ENCODE data around the gene CDH12.

DNA sequence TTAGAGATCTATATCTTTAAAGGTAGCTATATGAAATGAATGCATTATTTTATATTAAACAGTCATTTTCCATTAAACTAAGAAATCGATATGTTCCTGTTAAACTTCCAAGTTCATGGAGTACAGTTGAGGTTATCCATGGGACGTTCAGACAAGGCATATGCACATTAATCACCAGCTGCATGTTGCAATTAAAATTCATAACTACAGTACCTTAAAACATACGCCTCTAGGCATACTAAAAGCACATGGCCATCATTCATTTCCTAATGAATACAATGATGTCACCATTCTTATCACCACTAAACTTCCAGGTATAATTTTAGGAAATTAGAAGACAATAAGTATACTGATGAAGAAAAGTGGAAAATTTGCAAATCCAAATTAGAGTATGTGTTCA, 174.3 kb downstream of the CDH12 start:
- TF ChIP-seq TAF1 (IDR thresholded peaks at IDR 0.05; ENCODE audit: borderline replicate concordance, insufficient read depth, low read length) (no peak), POLR2AphosphoS5 (IDR thresholded peaks at IDR 0.05; ENCODE audit: low read depth, low read length) (no peak), REST (IDR thresholded peaks at IDR 0.05; ENCODE audit: insufficient read depth in 1 of 2, low read depth in 2 of 2, low read length in 2 of 2) (no peak), SIN3A (IDR thresholded peaks at IDR 0.05; ENCODE audit: borderline replicate concordance, insufficient read depth, low read length) (no peak), FOXP2 (optimal IDR thresholded peaks at IDR 0.05; ENCODE audit: borderline replicate concordance, extremely low read depth, extremely low read length, insufficient read depth) (no peak)

Data from PFSK-1 (cell line).